Activated T-helper 1 cell treated with anti-CD3 and anti-CD28 coated beads, Interleukin-12 subunit alpha, Interleukin-12 subunit beta, Interleukin-2, Interleukin-4 antibody, amounts not matched to agents 30 ng/mL and 10 ng/mL and 1 ng/mL, durations not matched to agents 14 hours and 24 hours and 36 hours (primary cell): Measurements from ENCODE around the gene ODAD2. TPM values are rescaled to one million over a fixed set of nuclear protein-coding genes. Genes with fewer than 3 reads are reported as not detected.
A peak's percentile ranks its signal among the peaks of the same experiment; 100 is the strongest.

Experiments used
- DNase-seq: peaks from one replicate; pipeline ENCODE4 v3.0.0; 2021; ENCODE audit warnings: low spot score
- H3K27ac Mint-ChIP-seq: one replicate; pipeline ENCODE4 v1.8.0; 2021; ENCODE audit warnings: mild to moderate bottlenecking, mixed read lengths
- H3K27me3 Mint-ChIP-seq: one replicate; pipeline ENCODE4 v1.8.0; 2022; ENCODE audit warnings: mild to moderate bottlenecking, moderate library complexity, mixed read lengths; ENCODE audit not compliant: insufficient read depth
- H3K36me3 Mint-ChIP-seq: one replicate; pipeline ENCODE4 v1.8.0; 2021; ENCODE audit warnings: low read depth, mixed read lengths
- H3K4me1 Mint-ChIP-seq: one replicate; pipeline ENCODE4 v1.8.0; 2021; ENCODE audit warnings: low read depth, mixed read lengths
- H3K4me3 Mint-ChIP-seq: one replicate; pipeline ENCODE4 v1.8.0; 2021; ENCODE audit warnings: mild to moderate bottlenecking, moderate library complexity, mixed read lengths
- H3K9me3 Mint-ChIP-seq: one replicate; pipeline ENCODE4 v1.8.0; 2021; ENCODE audit warnings: mixed read lengths
- intact Hi-C: fragments of 100-400 bp; cut with micrococcal nuclease; formaldehyde crosslinking; loops from one replicate; pipeline ENCODE4 v1.15.1; 2024
- total RNA-seq: library from RNA; stranded (reverse); gene quantifications from 2 replicates; pipeline ENCODE4 v1.2.3, GENCODE V29; 2022

The ODAD2 gene
- total RNA-seq = not detected in 2 replicates

GRCh38 chr10:27998954-27999275, at the start of gene ODAD2:
TSS of gene ODAD2 (minus strand) at chr10:27999079. CDS start at chr10:27995142, 3,937 bp downstream.
- Mint-ChIP-seq H3K9me3 (no peaks in the 10 kb centered on the region), H3K27ac (no peak within 1 kb of the TSS), H3K36me3 (no peaks in the 10 kb centered on the region), H3K4me3 (peak within 1 kb of the TSS; percentile 74), H3K4me1 (peaks cover 14% of the 10 kb centered on the region), H3K27me3 (peaks cover 50% of the 10 kb centered on the region)
- intact Hi-C loops = loop anchor here (5.0 kb wide), 2 partner anchors 178 to 252 kb away; partner anchors contain the start of gene MKX
- no peak for DNase-seq

- Mint-ChIP-seq H3K4me1 (no peaks in the 10 kb centered on the region), H3K27me3 (no peaks in the 10 kb centered on the region), H3K9me3 (no peaks in the 10 kb centered on the region), H3K27ac (no peak overlapping the region), H3K36me3 (no peaks in the 10 kb centered on the region), H3K4me3 (no peak overlapping the region)
- intact Hi-C loops = no loop called here
- DNase-seq = no peak
These were observed 48.2 kb upstream of the ODAD2 start for GRCh38 chr10:28047061-28047460.

GRCh38 chr10:28046579-28046978, 47.7 kb upstream of the ODAD2 start:
- no peak for DNase-seq
- no peaks in the 10 kb centered on the region for H3K9me3 Mint-ChIP-seq
- no peaks in the 10 kb centered on the region for H3K4me1 Mint-ChIP-seq
- no peaks in the 10 kb centered on the region for H3K27me3 Mint-ChIP-seq
- intact Hi-C loops = no loop called here
- no peak overlapping the region for H3K27ac Mint-ChIP-seq
- no peaks in the 10 kb centered on the region for H3K36me3 Mint-ChIP-seq
- H3K4me3 Mint-ChIP-seq = no peak overlapping the region

- Mint-ChIP-seq H3K4me1 (no peaks in the 10 kb centered on the region), H3K36me3 (no peaks in the 10 kb centered on the region), H3K4me3 (no peak overlapping the region), H3K27ac (no peak overlapping the region), H3K27me3 (no peaks in the 10 kb centered on the region), H3K9me3 (no peaks in the 10 kb centered on the region)
- intact Hi-C loops = no loop called here
- DNase-seq = no peak
These were observed 45.1 kb upstream of the ODAD2 start for GRCh38 chr10:28043941-28044340.

- intact Hi-C loops = no loop called here
- Mint-ChIP-seq H3K27ac (no peak overlapping the region), H3K27me3 (peaks cover 7% of the 10 kb centered on the region), H3K4me1 (no peaks in the 10 kb centered on the region), H3K36me3 (no peaks in the 10 kb centered on the region), H3K9me3 (no peaks in the 10 kb centered on the region), H3K4me3 (no peak overlapping the region)
- DNase-seq = no peak
These were observed 37.7 kb upstream of the ODAD2 start for GRCh38 chr10:28036587-28036986.

GRCh38 chr10:28020993-28021982, 22.4 kb upstream of the ODAD2 start:
- no peaks in the 10 kb centered on the region for H3K36me3 Mint-ChIP-seq
- no peak overlapping the region for H3K4me3 Mint-ChIP-seq
- H3K9me3 Mint-ChIP-seq = no peaks in the 10 kb centered on the region
- H3K4me1 Mint-ChIP-seq = no peaks in the 10 kb centered on the region
- DNase-seq = no peak
- intact Hi-C loops = no loop called here
- H3K27me3 Mint-ChIP-seq = peaks cover 5% of the 10 kb centered on the region
- no peak overlapping the region for H3K27ac Mint-ChIP-seq

- Mint-ChIP-seq H3K36me3 (no peaks in the 10 kb centered on the region), H3K27me3 (peaks cover 3% of the 10 kb centered on the region), H3K9me3 (no peaks in the 10 kb centered on the region), H3K4me3 (no peak overlapping the region), H3K27ac (no peak overlapping the region), H3K4me1 (no peaks in the 10 kb centered on the region)
- no peak for DNase-seq
- intact Hi-C loops = no loop called here
These were observed 21.4 kb upstream of the ODAD2 start for GRCh38 chr10:28020080-28020860.

GRCh38 chr10:28014651-28015050, 15.8 kb upstream of the ODAD2 start:
- H3K27ac Mint-ChIP-seq = no peak overlapping the region
- H3K4me1 Mint-ChIP-seq = no peaks in the 10 kb centered on the region
- intact Hi-C loops = no loop called here
- DNase-seq = no peak
- no peaks in the 10 kb centered on the region for H3K9me3 Mint-ChIP-seq
- H3K36me3 Mint-ChIP-seq = no peaks in the 10 kb centered on the region
- H3K4me3 Mint-ChIP-seq = no peak overlapping the region
- H3K27me3 Mint-ChIP-seq = peaks cover 16% of the 10 kb centered on the region

- H3K9me3 Mint-ChIP-seq = no peaks in the 10 kb centered on the region
- DNase-seq = no peak
- no peak overlapping the region for H3K4me3 Mint-ChIP-seq
- no peaks in the 10 kb centered on the region for H3K36me3 Mint-ChIP-seq
- intact Hi-C loops = no loop called here
- H3K4me1 Mint-ChIP-seq = no peaks in the 10 kb centered on the region
- no peak overlapping the region for H3K27ac Mint-ChIP-seq
- peaks cover 15% of the 10 kb centered on the region for H3K27me3 Mint-ChIP-seq
These were observed 14.2 kb upstream of the ODAD2 start for GRCh38 chr10:28012990-28013515.

- H3K4me3 Mint-ChIP-seq = no peak overlapping the region
- intact Hi-C loops = no loop called here
These were observed 11.9 kb upstream of the ODAD2 start for GRCh38 chr10:28010821-28011220.

GRCh38 chr10:28008054-28008453, 9.2 kb upstream of the ODAD2 start:
- H3K4me3 Mint-ChIP-seq = no peak overlapping the region
- intact Hi-C loops = no loop called here
- H3K27me3 Mint-ChIP-seq = peaks cover 23% of the 10 kb centered on the region
- no peaks in the 10 kb centered on the region for H3K9me3 Mint-ChIP-seq
- H3K36me3 Mint-ChIP-seq = no peaks in the 10 kb centered on the region
- H3K4me1 Mint-ChIP-seq = no peaks in the 10 kb centered on the region
- DNase-seq = no peak
- no peak overlapping the region for H3K27ac Mint-ChIP-seq

More at GRCh38 chr10:28010821-28011220, 11.9 kb upstream of the ODAD2 start:
- DNase-seq = no peak
- Mint-ChIP-seq H3K27me3 (peaks cover 19% of the 10 kb centered on the region), H3K9me3 (no peaks in the 10 kb centered on the region), H3K36me3 (no peaks in the 10 kb centered on the region), H3K4me1 (no peaks in the 10 kb centered on the region), H3K27ac (no peak overlapping the region)

- Mint-ChIP-seq H3K4me1 (peaks cover 14% of the 10 kb centered on the region), H3K9me3 (no peaks in the 10 kb centered on the region), H3K4me3 (no peak overlapping the region), H3K36me3 (no peaks in the 10 kb centered on the region), H3K27me3 (peaks cover 46% of the 10 kb centered on the region), H3K27ac (no peak overlapping the region)
- intact Hi-C loops = no loop called here
- no peak for DNase-seq
These were observed 2.5 kb upstream of the ODAD2 start for GRCh38 chr10:28001353-28001752.
